Lung (tissue), 12 donors: ENCODE results near the gene HPS3. TPM values are rescaled to one million over a fixed set of nuclear protein-coding genes. Genes with fewer than 3 reads are reported as not detected.

Source experiments
- ATAC-seq: fragments of 200-7000 bp; cut with Tn5 transposase; one replicate; pipeline ENCODE4 v1.9.1; 2020; ENCODE audit warnings: moderate number of reproducible peaks; ENCODE audit not compliant: insufficient read depth, low FRiP score
- DNase-seq, 3 donors: peaks; one replicate each; pipeline ENCODE4 v3.0.0-alpha.2; 2013 to 2017
- H3K27ac ChIP-seq, 2 donors: one replicate each; pipeline ENCODE4 v1.5.1; 2013; ENCODE audit warnings: mild to moderate bottlenecking in 2 of 2, moderate library complexity in 2 of 2, control low read depth in 1 of 2, inconsistent platforms in 1 of 2, low read depth in 1 of 2, low read length in 1 of 2
- H3K27me3 ChIP-seq, 3 donors: one replicate each; pipeline ENCODE4 v1.5.1; 2013; ENCODE audit warnings: low read length in 2 of 3; ENCODE audit not compliant: control insufficient read depth in 3 of 3, insufficient read depth in 3 of 3
- H3K36me3 ChIP-seq, 4 donors: one replicate each; pipeline ENCODE4 v1.5.1; 2013; ENCODE audit warnings: low read length in 4 of 4, mild to moderate bottlenecking in 1 of 4, moderate library complexity in 1 of 4; ENCODE audit not compliant: control insufficient read depth in 4 of 4, insufficient read depth in 4 of 4
- H3K4me1 ChIP-seq, 5 donors: one replicate each; pipeline ENCODE4 v1.5.1; 2013; ENCODE audit warnings: low read length in 5 of 5, mild to moderate bottlenecking in 2 of 5, moderate library complexity in 1 of 5; ENCODE audit not compliant: control insufficient read depth in 5 of 5, insufficient read depth in 5 of 5
- H3K4me3 ChIP-seq: one replicate; pipeline ENCODE4 v1.5.1; 2013; ENCODE audit warnings: mild to moderate bottlenecking, control low read depth, moderate library complexity
- H3K9ac ChIP-seq, 2 donors: one replicate each; pipeline ENCODE4 v1.5.1; 2013; ENCODE audit warnings: low read length in 2 of 2, control low read depth in 1 of 2; ENCODE audit not compliant: insufficient read depth in 1 of 2
- H3K9me3 ChIP-seq, 4 donors: one replicate each; pipeline ENCODE4 v1.5.1; 2013; ENCODE audit warnings: low read length in 3 of 4, mild to moderate bottlenecking in 1 of 4, moderate library complexity in 1 of 4; ENCODE audit not compliant: control insufficient read depth in 4 of 4, insufficient read depth in 3 of 4
- CTCF ChIP-seq: IDR thresholded peaks from 2 replicates; pipeline ENCODE4 v1.5.1; 2012; ENCODE audit warnings: mild to moderate bottlenecking; ENCODE audit errors: control extremely low read depth, extremely low read depth
- WGBS, 2 donors: extraction: QIAGEN DNeasy Blood & Tissue Kit; methylation state at CpG; one replicate each; pipeline ENCODE4 v1.1.7; 2013; 5-methylcytosine and 5-hydroxymethylcytosine counted together
- polyA plus RNA-seq, 2 donors: library from polyadenylated mRNA; stranded (reverse); fragments of 200-250 nt; gene quantifications; one replicate each; pipeline ENCODE4 v1.2.1, GENCODE V29; 2013
- total RNA-seq, 2 donors: library from RNA; depleted of rRNA in 1 of 2; stranded (reverse); fragments of >200 nt in 1 of 2; gene quantifications; one replicate each; pipeline ENCODE4 v1.2.1, GENCODE V29; 2014 to 2021
- donor health status: control.
- donor health status: control.
- donor health status: Bipolar disorder and iron deficiency.
- donor health status: healthy.
- donor health status: DM: yes; HTN: yes; CAD: no.

HPS3 gene
- total and polyA plus RNA-seq, 4 donors, result 9.3 to 43.7 (median 15.9) TPM

DNA sequence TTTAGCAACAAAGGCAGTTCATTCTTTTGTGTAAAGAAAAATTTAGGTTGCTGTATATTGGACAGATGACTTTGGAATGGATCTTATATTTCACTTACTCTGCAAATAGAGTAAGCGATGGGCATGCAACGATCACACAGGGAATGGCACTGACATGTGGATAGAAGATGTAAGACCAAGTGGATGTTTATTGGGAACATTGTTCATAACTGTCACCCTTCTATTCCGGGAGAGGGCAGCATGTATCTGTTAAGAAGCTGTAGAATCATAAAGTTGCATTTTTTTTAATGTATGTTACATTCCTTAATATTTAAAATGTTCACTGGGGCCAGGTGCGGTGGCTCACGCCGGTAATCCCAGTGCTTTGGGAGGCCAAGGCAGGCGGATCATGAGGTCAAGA is 41.2 kb downstream of the HPS3 start:
- no peak for DNase-seq
- Histone ChIP-seq H3K27me3 (no peaks in the 10 kb centered on the region), H3K9ac (no peak overlapping the region), H3K36me3 (peaks cover 6 to 24% (median 17%) of the 10 kb centered on the region in 4 donors), H3K27ac (no peak overlapping the region), H3K4me3 (no peak overlapping the region), H3K9me3 (no peaks in the 10 kb centered on the region), H3K4me1 (no peaks in the 10 kb centered on the region)
- ATAC-seq, result no peak
- 98 to 99% methylated on average over 7 of the region's 7 CpGs for WGBS, 2 donors
- TF ChIP-seq CTCF, result no peak

DNA sequence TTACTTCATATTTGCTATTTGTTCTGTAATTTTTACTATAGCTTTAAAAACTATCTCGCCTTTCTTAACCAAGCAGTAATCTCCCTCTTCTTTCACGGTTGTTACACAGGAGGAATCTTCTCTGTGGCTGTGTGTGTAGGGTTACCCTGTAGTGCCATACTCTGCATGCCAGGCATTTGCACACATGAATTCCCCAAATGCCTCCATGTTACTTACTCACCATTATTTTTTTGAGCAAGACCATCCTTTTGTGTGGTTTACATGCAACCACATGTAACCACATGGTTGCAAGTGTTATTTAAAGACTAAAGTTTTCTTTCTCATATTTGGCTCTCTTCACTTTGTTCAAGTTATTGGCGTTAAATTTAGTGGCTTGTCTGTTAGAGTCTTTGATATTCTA is 45.5 kb downstream of the HPS3 start:
- Histone ChIP-seq H3K4me1 (peaks cover 0 to 5% (median 0%) of the 10 kb centered on the region in 5 donors), H3K36me3 (peaks cover 4 to 21% (median 14%) of the 10 kb centered on the region in 4 donors), H3K9me3 (peaks cover 0 to 6% (median 2%) of the 10 kb centered on the region in 4 donors), H3K9ac (no peak overlapping the region), H3K27me3 (no peaks in the 10 kb centered on the region), H3K4me3 (no peak overlapping the region), H3K27ac (no peak overlapping the region)
- ATAC-seq (no peak), DNase-seq (no peak)
- 85 to 91% methylated on average over 3 of the region's 3 CpGs for WGBS, 2 donors
- TF ChIP-seq CTCF, result no peak

DNA sequence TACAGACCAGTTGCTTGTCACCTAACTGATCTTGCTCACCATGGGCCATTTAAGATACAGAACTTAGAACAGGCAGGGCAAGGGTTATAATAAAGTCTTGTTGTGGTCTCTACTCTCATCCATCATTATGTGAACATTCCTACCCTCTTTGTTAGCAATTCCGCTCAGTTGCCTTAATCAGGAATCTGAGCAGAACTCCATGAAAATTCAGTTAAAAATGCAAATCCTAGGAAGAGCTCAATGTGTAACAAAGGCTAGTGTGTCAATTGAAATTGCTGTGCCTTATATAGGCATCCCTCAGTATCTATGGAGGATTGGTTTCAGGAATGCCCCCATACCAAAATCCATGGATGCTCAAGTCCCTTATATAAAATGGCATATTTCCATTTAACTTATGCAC is 47.7 kb downstream of the HPS3 start:
- no peak for DNase-seq
- Histone ChIP-seq H3K9ac (no peak overlapping the region), H3K36me3 (peaks cover 0 to 15% (median 10%) of the 10 kb centered on the region in 4 donors), H3K27me3 (no peaks in the 10 kb centered on the region), H3K4me1 (peaks cover 0 to 5% (median 0%) of the 10 kb centered on the region in 5 donors), H3K4me3 (no peak overlapping the region), H3K9me3 (peaks cover 0 to 6% (median 2%) of the 10 kb centered on the region in 4 donors), H3K27ac (no peak overlapping the region)
- WGBS, 2 donors, result 97 to 100% methylated on average over 1 of the region's 1 CpG
- no peak for ATAC-seq
- TF ChIP-seq CTCF, result no peak

GRCh38 chr3:149179220-149179619 is 49.8 kb downstream of the HPS3 start:
- WGBS, 2 donors, result 60 to 82% methylated on average over 1 of the region's 1 CpG
- H3K27ac ChIP-seq, result no peak overlapping the region
- DNase-seq (no peak), ATAC-seq (no peak)
- H3K27me3 ChIP-seq, result no peaks in the 10 kb centered on the region
- peaks cover 0 to 12% (median 8%) of the 10 kb centered on the region in 4 donors for H3K36me3 ChIP-seq
- TF ChIP-seq CTCF, result no peak
- no peak overlapping the region for H3K9ac ChIP-seq
- peaks cover 0 to 6% (median 2%) of the 10 kb centered on the region in 4 donors for H3K9me3 ChIP-seq
- H3K4me1 ChIP-seq, result peaks cover 0 to 5% (median 0%) of the 10 kb centered on the region in 5 donors
- no peak overlapping the region for H3K4me3 ChIP-seq
